WTC11 (cell line): ENCODE data around the gene ZNF625. TPM values are rescaled to one million over a fixed set of nuclear protein-coding genes. Genes with fewer than 3 reads are reported as not detected.

Source experiments
- ATAC-seq: fragments of 200-7000 bp; cut with Tn5 transposase; 2 replicates; pipeline ENCODE4 v1.10.0; 2021; ENCODE audit warnings: mild to moderate bottlenecking, moderate library complexity
- CTCF ChIA-PET: fragments of 300-600 bp; sonication (Branson Sonifier 250); formaldehyde crosslinking; loops from one replicate; lab custom pipeline; 2021; ENCODE audit warnings: antibody characterized with exemption; lab: Charles Lee
- POLR2A ChIA-PET: fragments of 350-600 bp; sonication (Branson Sonifier 250); formaldehyde crosslinking; loops from one replicate; lab custom pipeline; 2021; ENCODE audit warnings: antibody characterized with exemption; lab: Charles Lee
- DNase-seq: peaks from one replicate; pipeline ENCODE4 v3.0.0; 2021; ENCODE audit warnings: low spot score
- H3K27ac Mint-ChIP-seq: 2 replicates; pipeline ENCODE4 v1.8.0; 2021; ENCODE audit warnings: mixed read lengths
- H3K27me3 Mint-ChIP-seq: 2 replicates; pipeline ENCODE4 v1.8.0; 2021; ENCODE audit warnings: low read depth, mild to moderate bottlenecking, moderate library complexity, mixed read lengths
- H3K36me3 Mint-ChIP-seq: 2 replicates; pipeline ENCODE4 v1.8.0; 2021; ENCODE audit warnings: mixed read lengths
- H3K4me1 Mint-ChIP-seq: 2 replicates; pipeline ENCODE4 v1.8.0; 2022; ENCODE audit warnings: mixed read lengths
- H3K4me3 Mint-ChIP-seq: 2 replicates; pipeline ENCODE4 v1.8.0; 2021; ENCODE audit warnings: mild to moderate bottlenecking, moderate library complexity, mixed read lengths
- H3K9me3 Mint-ChIP-seq: 2 replicates; pipeline ENCODE4 v1.8.0; 2021; ENCODE audit warnings: mixed read lengths
- ATF1 ChIP-seq: sonication (generic); formaldehyde crosslinking; IDR thresholded peaks from 2 replicates; pipeline ENCODE4 v1.8.1; 2023; ENCODE audit warnings: mild to moderate bottlenecking, moderate library complexity, missing genetic modification reagents
- ATF6 ChIP-seq: sonication (generic); formaldehyde crosslinking; IDR thresholded peaks from 2 replicates; pipeline ENCODE4 v1.8.1; 2023; ENCODE audit warnings: mild to moderate bottlenecking, missing genetic modification reagents
- CREB1 ChIP-seq: sonication (generic); formaldehyde crosslinking; IDR thresholded peaks from 2 replicates; pipeline ENCODE4 v1.8.0; 2023; ENCODE audit warnings: mild to moderate bottlenecking, missing genetic modification reagents
- E2F5 ChIP-seq: sonication (generic); formaldehyde crosslinking; IDR thresholded peaks from 2 replicates; pipeline ENCODE4 v1.8.1; 2022; ENCODE audit warnings: mild to moderate bottlenecking, moderate library complexity, missing genetic modification reagents
- FOXK1 ChIP-seq: sonication (generic); formaldehyde crosslinking; IDR thresholded peaks from 2 replicates; pipeline ENCODE4 v1.8.0; 2022; ENCODE audit warnings: mild to moderate bottlenecking, moderate library complexity, missing genetic modification reagents
- FOXP1 ChIP-seq: sonication (generic); formaldehyde crosslinking; IDR thresholded peaks from 2 replicates; pipeline ENCODE4 v1.8.0; 2022; ENCODE audit warnings: missing genetic modification reagents, mild to moderate bottlenecking, moderate library complexity, borderline replicate concordance
- FOXP4 ChIP-seq: sonication (generic); formaldehyde crosslinking; IDR thresholded peaks from 2 replicates; pipeline ENCODE4 v1.8.0; 2022; ENCODE audit warnings: mild to moderate bottlenecking, missing genetic modification reagents
- GABPB1 ChIP-seq: sonication (generic); formaldehyde crosslinking; IDR thresholded peaks from 2 replicates; pipeline ENCODE4 v1.8.1; 2023; ENCODE audit warnings: mild to moderate bottlenecking, missing genetic modification reagents
- JAZF1 ChIP-seq: fragments of 250-450 bp; sonication (Bioruptor Pico); IDR thresholded peaks from 2 replicates; pipeline ENCODE4 v1.9.0; 2021; ENCODE audit warnings: moderate library complexity, mild to moderate bottlenecking, inconsistent platforms
- SMAD3 ChIP-seq: sonication (generic); formaldehyde crosslinking; IDR thresholded peaks from 2 replicates; pipeline ENCODE4 v1.8.0; 2022; ENCODE audit warnings: missing genetic modification reagents, mild to moderate bottlenecking, borderline replicate concordance
- ZBTB21 ChIP-seq: sonication (generic); formaldehyde crosslinking; IDR thresholded peaks from 2 replicates; pipeline ENCODE4 v1.8.1; 2023; ENCODE audit warnings: mild to moderate bottlenecking, missing genetic modification reagents, borderline replicate concordance
- ZNF121 ChIP-seq: sonication (generic); formaldehyde crosslinking; IDR thresholded peaks from 2 replicates; pipeline ENCODE4 v1.8.0; 2023; ENCODE audit warnings: missing genetic modification reagents
- ZNF416 ChIP-seq: fragments of 250-450 bp; sonication (Bioruptor Pico); IDR thresholded peaks from 2 replicates; pipeline ENCODE4 v1.9.0; 2021; ENCODE audit warnings: mild to moderate bottlenecking, inconsistent platforms
- ZNF423 ChIP-seq: fragments of 250-450 bp; sonication (Bioruptor Pico); IDR thresholded peaks from 2 replicates; pipeline ENCODE4 v2.1.2; 2022; ENCODE audit warnings: mild to moderate bottlenecking, moderate library complexity
- ZNF425 ChIP-seq: fragments of 250-450 bp; sonication (Bioruptor Pico); conservative IDR thresholded peaks from 2 replicates; pipeline ENCODE4 v1.9.0; 2021; ENCODE audit warnings: mild to moderate bottlenecking
- total RNA-seq: library from RNA; stranded (reverse); gene quantifications from 3 replicates; pipeline ENCODE4 v1.2.3, GENCODE V29; 2021
- TF ChIP-seq, protein P1 (sequence below): sonication (generic); formaldehyde crosslinking; IDR thresholded peaks from 2 replicates; pipeline ENCODE4 v1.8.0; 2022; ENCODE audit warnings: mild to moderate bottlenecking, missing genetic modification reagents
- TF ChIP-seq, protein P2 (sequence below): sonication (generic); formaldehyde crosslinking; IDR thresholded peaks from 2 replicates; pipeline ENCODE4 v1.8.1; 2023; ENCODE audit warnings: mild to moderate bottlenecking, missing genetic modification reagents, moderate library complexity
- TF ChIP-seq, protein P3 (sequence below): sonication (generic); formaldehyde crosslinking; conservative IDR thresholded peaks from 2 replicates; pipeline ENCODE4 v1.8.1; 2022; ENCODE audit warnings: mild to moderate bottlenecking, missing genetic modification reagents
- TF ChIP-seq, protein P4 (sequence below): sonication (generic); formaldehyde crosslinking; IDR thresholded peaks from 2 replicates; pipeline ENCODE4 v1.8.0; 2023; ENCODE audit warnings: missing genetic modification reagents, mild to moderate bottlenecking, borderline replicate concordance
- TF ChIP-seq, protein P5 (sequence below): sonication (generic); formaldehyde crosslinking; IDR thresholded peaks from 2 replicates; pipeline ENCODE4 v1.8.0; 2022; ENCODE audit warnings: mild to moderate bottlenecking, missing genetic modification reagents

ZNF625 gene
- total RNA-seq, 1 experiment from 2014 or later: 24.5 TPM

DNA sequence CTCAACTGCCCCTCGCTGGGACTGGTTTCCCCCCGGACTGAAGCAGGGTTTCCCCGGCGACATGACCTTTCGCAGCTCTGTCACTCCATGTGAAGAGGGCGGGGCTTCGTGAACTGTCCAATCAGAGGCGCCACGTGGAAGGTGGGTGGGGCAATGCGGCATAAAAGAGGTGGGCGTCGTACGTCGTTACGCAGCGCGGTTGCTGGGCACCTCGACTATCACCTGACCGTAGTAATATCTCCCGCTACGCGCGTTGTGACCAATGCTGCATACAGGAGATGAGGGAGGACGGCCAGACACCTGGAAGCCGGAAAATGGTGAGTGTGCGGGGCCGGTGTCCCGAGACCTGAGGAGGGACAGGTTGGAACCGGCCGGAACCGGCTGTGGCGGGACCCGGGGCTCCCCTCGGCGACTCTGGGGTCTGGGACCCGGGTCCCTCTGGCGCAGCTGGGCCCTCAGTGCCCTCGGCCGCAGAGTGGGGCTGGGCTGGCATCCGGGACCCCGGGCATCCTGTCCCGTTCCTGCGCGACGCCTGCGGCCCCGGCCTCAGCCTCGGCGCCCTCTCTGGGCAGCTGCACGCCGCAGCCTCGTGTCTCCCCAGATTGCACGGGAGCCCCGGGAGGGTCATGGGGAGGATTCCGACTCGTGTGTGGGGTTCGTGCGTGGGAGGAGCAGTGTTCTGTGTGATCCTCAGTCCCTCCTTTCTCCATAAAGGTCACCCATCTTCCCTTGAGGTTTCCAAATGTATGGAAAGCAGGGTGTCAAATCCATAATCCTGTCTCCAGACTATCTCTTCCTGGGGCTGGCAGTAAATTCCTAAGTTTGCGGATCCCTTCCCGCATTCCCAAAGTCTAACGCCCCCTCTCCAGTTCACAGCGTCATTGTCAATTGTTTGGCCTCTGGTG lies 38.5 kb upstream of the ZNF625 start (continued):
- TF ChIP-seq ZNF425 (CRISPR knock-in tag) (no peak), FOXP4 (CRISPR knock-in tag) (peak; percentile 45; the same call in 1 of the 2 replicates), ZBTB21 (CRISPR knock-in tag) (0 out of 2 replicates have a peak, but pooled peaks have one; percentile 14), FOXK1 (CRISPR knock-in tag) (peak; percentile 50; the same call in 1 of the 2 replicates), ATF1 (CRISPR knock-in tag) (0 out of 2 replicates have a peak, but pooled peaks have one; percentile 28), ZNF121 (CRISPR knock-in tag) (peak; percentile 56; the same call in 1 of the 2 replicates), ZNF423 (CRISPR knock-in tag) (no peak), E2F5 (CRISPR knock-in tag) (peak; percentile 66; the same call in 1 of the 2 replicates), FOXP1 (CRISPR knock-in tag) (0 out of 2 replicates have a peak, but pooled peaks have one; percentile 19), CREB1 (CRISPR knock-in tag) (0 out of 2 replicates have a peak, but pooled peaks have one; percentile 6), SMAD3 (CRISPR knock-in tag) (0 out of 2 replicates have a peak, but pooled peaks have one; percentile 52)
- TF ChIP-seq, protein P1, sequence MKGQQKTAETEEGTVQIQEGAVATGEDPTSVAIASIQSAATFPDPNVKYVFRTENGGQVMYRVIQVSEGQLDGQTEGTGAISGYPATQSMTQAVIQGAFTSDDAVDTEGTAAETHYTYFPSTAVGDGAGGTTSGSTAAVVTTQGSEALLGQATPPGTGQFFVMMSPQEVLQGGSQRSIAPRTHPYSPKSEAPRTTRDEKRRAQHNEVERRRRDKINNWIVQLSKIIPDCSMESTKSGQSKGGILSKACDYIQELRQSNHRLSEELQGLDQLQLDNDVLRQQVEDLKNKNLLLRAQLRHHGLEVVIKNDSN (CRISPR knock-in tag): peak; percentile 82
- TF ChIP-seq, protein P2, sequence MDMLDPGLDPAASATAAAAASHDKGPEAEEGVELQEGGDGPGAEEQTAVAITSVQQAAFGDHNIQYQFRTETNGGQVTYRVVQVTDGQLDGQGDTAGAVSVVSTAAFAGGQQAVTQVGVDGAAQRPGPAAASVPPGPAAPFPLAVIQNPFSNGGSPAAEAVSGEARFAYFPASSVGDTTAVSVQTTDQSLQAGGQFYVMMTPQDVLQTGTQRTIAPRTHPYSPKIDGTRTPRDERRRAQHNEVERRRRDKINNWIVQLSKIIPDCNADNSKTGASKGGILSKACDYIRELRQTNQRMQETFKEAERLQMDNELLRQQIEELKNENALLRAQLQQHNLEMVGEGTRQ (CRISPR knock-in tag): peak; percentile 88

GRCh38 chr19:12187625-12188024 lies 31.1 kb upstream of the ZNF625 start:
- ATAC-seq: no peak
- Mint-ChIP-seq H3K4me3 (no peak overlapping the region), H3K27ac (no peak overlapping the region), H3K9me3 (peaks cover 50% of the 10 kb centered on the region), H3K36me3 (peaks cover 66% of the 10 kb centered on the region), H3K27me3 (no peaks in the 10 kb centered on the region), H3K4me1 (no peaks in the 10 kb centered on the region)
- ChIA-PET POLR2A (no interaction called here), CTCF (no interaction called here)
- no peak for DNase-seq
- TF ChIP-seq, protein P3, sequence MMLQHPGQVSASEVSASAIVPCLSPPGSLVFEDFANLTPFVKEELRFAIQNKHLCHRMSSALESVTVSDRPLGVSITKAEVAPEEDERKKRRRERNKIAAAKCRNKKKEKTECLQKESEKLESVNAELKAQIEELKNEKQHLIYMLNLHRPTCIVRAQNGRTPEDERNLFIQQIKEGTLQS (CRISPR knock-in tag): no peak
- TF ChIP-seq ZNF416 (CRISPR knock-in tag) (no peak), ATF1 (CRISPR knock-in tag) (no peak), JAZF1 (CRISPR knock-in tag) (no peak), GABPB1 (CRISPR knock-in tag) (no peak), ATF6 (CRISPR knock-in tag) (no peak)
- TF ChIP-seq, protein P4, sequence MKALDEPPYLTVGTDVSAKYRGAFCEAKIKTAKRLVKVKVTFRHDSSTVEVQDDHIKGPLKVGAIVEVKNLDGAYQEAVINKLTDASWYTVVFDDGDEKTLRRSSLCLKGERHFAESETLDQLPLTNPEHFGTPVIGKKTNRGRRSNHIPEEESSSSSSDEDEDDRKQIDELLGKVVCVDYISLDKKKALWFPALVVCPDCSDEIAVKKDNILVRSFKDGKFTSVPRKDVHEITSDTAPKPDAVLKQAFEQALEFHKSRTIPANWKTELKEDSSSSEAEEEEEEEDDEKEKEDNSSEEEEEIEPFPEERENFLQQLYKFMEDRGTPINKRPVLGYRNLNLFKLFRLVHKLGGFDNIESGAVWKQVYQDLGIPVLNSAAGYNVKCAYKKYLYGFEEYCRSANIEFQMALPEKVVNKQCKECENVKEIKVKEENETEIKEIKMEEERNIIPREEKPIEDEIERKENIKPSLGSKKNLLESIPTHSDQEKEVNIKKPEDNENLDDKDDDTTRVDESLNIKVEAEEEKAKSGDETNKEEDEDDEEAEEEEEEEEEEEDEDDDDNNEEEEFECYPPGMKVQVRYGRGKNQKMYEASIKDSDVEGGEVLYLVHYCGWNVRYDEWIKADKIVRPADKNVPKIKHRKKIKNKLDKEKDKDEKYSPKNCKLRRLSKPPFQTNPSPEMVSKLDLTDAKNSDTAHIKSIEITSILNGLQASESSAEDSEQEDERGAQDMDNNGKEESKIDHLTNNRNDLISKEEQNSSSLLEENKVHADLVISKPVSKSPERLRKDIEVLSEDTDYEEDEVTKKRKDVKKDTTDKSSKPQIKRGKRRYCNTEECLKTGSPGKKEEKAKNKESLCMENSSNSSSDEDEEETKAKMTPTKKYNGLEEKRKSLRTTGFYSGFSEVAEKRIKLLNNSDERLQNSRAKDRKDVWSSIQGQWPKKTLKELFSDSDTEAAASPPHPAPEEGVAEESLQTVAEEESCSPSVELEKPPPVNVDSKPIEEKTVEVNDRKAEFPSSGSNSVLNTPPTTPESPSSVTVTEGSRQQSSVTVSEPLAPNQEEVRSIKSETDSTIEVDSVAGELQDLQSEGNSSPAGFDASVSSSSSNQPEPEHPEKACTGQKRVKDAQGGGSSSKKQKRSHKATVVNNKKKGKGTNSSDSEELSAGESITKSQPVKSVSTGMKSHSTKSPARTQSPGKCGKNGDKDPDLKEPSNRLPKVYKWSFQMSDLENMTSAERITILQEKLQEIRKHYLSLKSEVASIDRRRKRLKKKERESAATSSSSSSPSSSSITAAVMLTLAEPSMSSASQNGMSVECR (CRISPR knock-in tag): no peak
- TF ChIP-seq, protein P5, sequence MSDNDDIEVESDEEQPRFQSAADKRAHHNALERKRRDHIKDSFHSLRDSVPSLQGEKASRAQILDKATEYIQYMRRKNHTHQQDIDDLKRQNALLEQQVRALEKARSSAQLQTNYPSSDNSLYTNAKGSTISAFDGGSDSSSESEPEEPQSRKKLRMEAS (CRISPR knock-in tag): no peak
- TF ChIP-seq, all 79 proteins: peak for 0
